Lung (tissue), 12 donors: ENCODE results near the gene TTLL10. TPM values are rescaled to one million over a fixed set of nuclear protein-coding genes. Genes with fewer than 3 reads are reported as not detected.

Experiments used
- ATAC-seq: fragments of 200-7000 bp; cut with Tn5 transposase; one replicate; pipeline ENCODE4 v1.9.1; 2020; ENCODE audit warnings: moderate number of reproducible peaks; ENCODE audit not compliant: insufficient read depth, low FRiP score
- DNase-seq, 3 donors: peaks; one replicate each; pipeline ENCODE4 v3.0.0-alpha.2; 2013 to 2017
- H3K27ac ChIP-seq, 2 donors: one replicate each; pipeline ENCODE4 v1.5.1; 2013; ENCODE audit warnings: mild to moderate bottlenecking in 2 of 2, moderate library complexity in 2 of 2, control low read depth in 1 of 2, inconsistent platforms in 1 of 2, low read depth in 1 of 2, low read length in 1 of 2
- H3K27me3 ChIP-seq, 3 donors: one replicate each; pipeline ENCODE4 v1.5.1; 2013; ENCODE audit warnings: low read length in 2 of 3; ENCODE audit not compliant: control insufficient read depth in 3 of 3, insufficient read depth in 3 of 3
- H3K36me3 ChIP-seq, 4 donors: one replicate each; pipeline ENCODE4 v1.5.1; 2013; ENCODE audit warnings: low read length in 4 of 4, mild to moderate bottlenecking in 1 of 4, moderate library complexity in 1 of 4; ENCODE audit not compliant: control insufficient read depth in 4 of 4, insufficient read depth in 4 of 4
- H3K4me1 ChIP-seq, 5 donors: one replicate each; pipeline ENCODE4 v1.5.1; 2013; ENCODE audit warnings: low read length in 5 of 5, mild to moderate bottlenecking in 2 of 5, moderate library complexity in 1 of 5; ENCODE audit not compliant: control insufficient read depth in 5 of 5, insufficient read depth in 5 of 5
- H3K4me3 ChIP-seq: one replicate; pipeline ENCODE4 v1.5.1; 2013; ENCODE audit warnings: mild to moderate bottlenecking, control low read depth, moderate library complexity
- H3K9ac ChIP-seq, 2 donors: one replicate each; pipeline ENCODE4 v1.5.1; 2013; ENCODE audit warnings: low read length in 2 of 2, control low read depth in 1 of 2; ENCODE audit not compliant: insufficient read depth in 1 of 2
- H3K9me3 ChIP-seq, 4 donors: one replicate each; pipeline ENCODE4 v1.5.1; 2013; ENCODE audit warnings: low read length in 3 of 4, mild to moderate bottlenecking in 1 of 4, moderate library complexity in 1 of 4; ENCODE audit not compliant: control insufficient read depth in 4 of 4, insufficient read depth in 3 of 4
- WGBS, 2 donors: extraction: QIAGEN DNeasy Blood & Tissue Kit; methylation state at CpG; one replicate each; pipeline ENCODE4 v1.1.7; 2013; 5-methylcytosine and 5-hydroxymethylcytosine counted together
- polyA plus RNA-seq, 2 donors: library from polyadenylated mRNA; stranded (reverse); fragments of 200-250 nt; gene quantifications; one replicate each; pipeline ENCODE4 v1.2.1, GENCODE V29; 2013
- total RNA-seq, 2 donors: library from RNA; depleted of rRNA in 1 of 2; stranded (reverse); fragments of >200 nt in 1 of 2; gene quantifications; one replicate each; pipeline ENCODE4 v1.2.1, GENCODE V29; 2014 to 2021
- TF ChIP-seq, protein P1 (sequence below): IDR thresholded peaks from 2 replicates; pipeline ENCODE4 v1.5.1; 2012; ENCODE audit warnings: mild to moderate bottlenecking; ENCODE audit errors: control extremely low read depth, extremely low read depth
- donor health status: control.
- donor health status: control.
- donor health status: Bipolar disorder and iron deficiency.
- donor health status: healthy.
- donor health status: DM: yes; HTN: yes; CAD: no.

Gene TTLL10
- total and polyA plus RNA-seq, 4 donors = 3.7 to 19.7 (median 4.5) TPM

DNA sequence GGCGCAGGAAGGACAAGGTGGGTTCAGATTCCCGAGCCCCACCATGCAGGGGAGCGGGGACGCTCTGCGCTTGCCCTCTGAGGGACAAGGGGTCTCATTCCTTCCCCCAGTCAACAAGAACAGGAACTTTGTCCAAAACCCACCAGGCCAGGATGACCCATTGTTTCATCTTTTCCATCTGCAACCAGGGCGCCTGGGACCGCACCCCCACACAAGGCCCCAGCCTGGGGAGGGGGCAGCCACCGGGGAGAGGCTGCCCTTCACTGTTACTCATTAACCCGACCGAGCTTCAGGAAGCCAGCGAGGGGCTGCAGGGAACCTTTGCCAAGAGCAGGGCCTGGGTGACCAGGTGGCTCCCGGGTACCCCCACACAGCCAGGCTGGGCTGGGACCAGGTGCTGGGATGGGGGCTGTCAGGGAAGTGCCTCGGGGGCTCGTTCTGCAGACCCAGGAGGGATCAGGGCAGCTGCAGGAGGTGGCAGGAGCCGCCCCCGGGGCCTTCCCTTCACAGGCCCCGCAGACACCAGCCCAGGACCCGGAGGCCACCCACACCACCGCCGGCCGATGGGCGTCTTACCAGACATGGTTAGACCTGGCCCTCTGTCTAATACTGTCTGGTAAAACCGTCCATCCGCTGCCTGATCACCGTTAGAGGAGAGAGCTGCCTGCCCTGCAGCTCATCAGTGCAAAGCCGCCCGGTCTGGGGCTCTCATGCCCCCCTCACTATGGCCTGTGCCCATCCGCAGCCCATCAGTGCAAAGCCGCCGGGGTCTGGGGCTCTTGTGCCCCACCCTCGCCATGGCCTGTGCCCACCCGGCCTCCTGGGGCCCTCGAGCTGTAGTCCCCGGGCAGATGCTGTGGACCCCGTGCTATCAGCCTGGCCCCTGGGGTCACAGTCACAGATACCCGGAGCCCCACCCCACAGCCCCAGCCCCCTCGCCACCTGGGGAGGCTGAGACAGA lies 4.9 kb upstream of the TTLL10 start:
- H3K27me3 ChIP-seq = peaks cover 4 to 10% (median 9%) of the 10 kb centered on the region in 3 donors
- ATAC-seq (no peak), DNase-seq (peak in 2 of 3 donors; percentile 28 to 43)
- no peaks in the 10 kb centered on the region for H3K9me3 ChIP-seq
- no peak overlapping the region for H3K4me3 ChIP-seq
- no peak overlapping the region for H3K9ac ChIP-seq
- TF ChIP-seq, protein P1, sequence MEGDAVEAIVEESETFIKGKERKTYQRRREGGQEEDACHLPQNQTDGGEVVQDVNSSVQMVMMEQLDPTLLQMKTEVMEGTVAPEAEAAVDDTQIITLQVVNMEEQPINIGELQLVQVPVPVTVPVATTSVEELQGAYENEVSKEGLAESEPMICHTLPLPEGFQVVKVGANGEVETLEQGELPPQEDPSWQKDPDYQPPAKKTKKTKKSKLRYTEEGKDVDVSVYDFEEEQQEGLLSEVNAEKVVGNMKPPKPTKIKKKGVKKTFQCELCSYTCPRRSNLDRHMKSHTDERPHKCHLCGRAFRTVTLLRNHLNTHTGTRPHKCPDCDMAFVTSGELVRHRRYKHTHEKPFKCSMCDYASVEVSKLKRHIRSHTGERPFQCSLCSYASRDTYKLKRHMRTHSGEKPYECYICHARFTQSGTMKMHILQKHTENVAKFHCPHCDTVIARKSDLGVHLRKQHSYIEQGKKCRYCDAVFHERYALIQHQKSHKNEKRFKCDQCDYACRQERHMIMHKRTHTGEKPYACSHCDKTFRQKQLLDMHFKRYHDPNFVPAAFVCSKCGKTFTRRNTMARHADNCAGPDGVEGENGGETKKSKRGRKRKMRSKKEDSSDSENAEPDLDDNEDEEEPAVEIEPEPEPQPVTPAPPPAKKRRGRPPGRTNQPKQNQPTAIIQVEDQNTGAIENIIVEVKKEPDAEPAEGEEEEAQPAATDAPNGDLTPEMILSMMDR = no peak
- no peaks in the 10 kb centered on the region for H3K36me3 ChIP-seq
- WGBS, 2 donors = 85 to 89% methylated on average over 34 to 37 of the region's 37 CpGs
- H3K27ac ChIP-seq = no peak overlapping the region
- H3K4me1 ChIP-seq = peaks cover 0 to 12% (median 0%) of the 10 kb centered on the region in 5 donors

DNA sequence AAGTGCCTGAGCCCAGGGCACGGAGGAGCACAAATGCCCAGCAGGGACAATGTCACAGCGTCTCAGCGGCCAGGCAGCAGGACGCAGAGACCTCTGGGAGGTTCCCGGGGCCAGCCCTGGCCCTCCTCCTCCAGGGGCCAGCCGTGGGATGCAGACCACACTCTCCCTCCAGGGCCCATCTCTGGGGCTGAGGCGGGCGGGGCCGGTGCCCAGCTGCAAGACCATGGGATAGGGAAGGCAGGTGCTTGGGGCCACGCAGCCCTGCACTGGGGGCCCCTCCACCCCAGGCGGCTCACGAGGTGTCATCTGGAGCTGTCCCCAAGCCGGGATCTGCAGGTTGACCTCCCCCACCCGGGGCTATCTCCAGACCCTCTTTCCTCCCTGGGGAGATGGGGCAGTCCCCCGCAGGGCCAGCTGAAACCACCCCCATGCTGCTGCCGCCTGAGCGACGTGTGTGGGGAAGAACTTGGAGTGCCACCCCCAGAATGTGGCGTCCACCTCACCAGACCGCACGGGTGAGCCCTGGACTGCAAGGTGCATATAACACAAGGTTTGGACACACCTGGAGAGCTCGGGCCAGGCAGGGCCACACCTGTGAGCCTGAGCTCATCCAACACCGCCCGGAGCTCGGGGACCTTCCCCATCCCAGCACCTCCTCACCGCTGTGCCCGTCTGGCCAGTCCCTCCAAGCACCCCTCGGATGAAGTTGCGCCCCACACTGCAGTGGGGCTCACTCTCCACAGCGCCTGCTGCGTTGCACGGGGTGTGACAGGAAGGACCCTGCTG lies 4.1 kb upstream of the TTLL10 start:
- DNase-seq (peak in 1 of 3 donors; percentile 6), ATAC-seq (no peak)
- Histone ChIP-seq H3K4me1 (peaks cover 0 to 12% (median 0%) of the 10 kb centered on the region in 5 donors), H3K9ac (no peak overlapping the region), H3K27ac (no peak overlapping the region), H3K36me3 (no peaks in the 10 kb centered on the region), H3K9me3 (peaks cover 0 to 3% (median 0%) of the 10 kb centered on the region in 4 donors), H3K27me3 (peaks cover 4 to 13% (median 9%) of the 10 kb centered on the region in 3 donors), H3K4me3 (no peak overlapping the region)
- 73 to 76% methylated on average over 32 of the region's 32 CpGs for WGBS, 2 donors
- TF ChIP-seq, protein P1 = no peak

DNA sequence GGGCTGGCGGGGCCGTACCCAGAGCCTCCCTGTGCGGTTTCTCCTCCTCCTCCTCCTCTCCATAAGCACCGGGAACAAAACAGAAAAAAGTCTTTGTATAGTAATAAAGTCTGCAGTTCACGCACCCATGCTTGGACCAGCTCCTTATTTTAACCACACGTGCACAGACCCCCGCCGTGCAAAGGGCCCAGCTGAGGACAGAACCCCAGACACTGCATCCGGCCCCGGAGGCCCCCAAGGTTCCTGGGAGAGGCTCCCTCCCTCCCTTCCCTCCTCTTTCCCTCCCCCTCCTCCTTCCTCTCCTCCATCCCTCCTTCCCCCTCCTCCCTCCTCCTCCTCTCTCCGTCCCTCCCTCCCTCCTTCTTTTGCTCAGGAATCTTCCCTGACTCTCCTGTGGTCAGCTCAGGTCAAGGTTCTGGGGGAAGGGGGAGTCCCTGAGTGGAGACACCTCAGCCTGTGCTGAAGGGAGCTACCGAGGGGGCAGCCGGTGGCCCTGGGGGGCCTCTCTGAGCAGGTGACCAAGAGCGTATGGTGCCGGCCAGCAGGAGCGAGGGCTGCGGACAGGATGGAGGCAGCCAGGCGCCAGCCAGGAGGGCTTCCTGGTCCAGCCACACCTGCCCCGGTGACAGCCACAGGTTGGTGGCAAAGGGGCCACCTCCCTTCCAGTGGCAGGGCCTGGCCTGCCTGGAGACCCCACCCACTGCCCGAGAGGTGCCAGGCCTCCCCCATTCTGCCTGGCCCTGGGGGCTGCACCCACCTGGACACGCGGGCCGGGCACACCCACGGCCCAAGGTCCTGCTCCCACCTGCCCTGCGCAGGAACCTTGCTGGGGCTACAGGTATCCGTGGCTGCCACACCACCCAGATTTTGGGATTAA lies 3.2 kb upstream of the TTLL10 start:
- Histone ChIP-seq H3K9me3 (peaks cover 0 to 5% (median 0%) of the 10 kb centered on the region in 4 donors), H3K9ac (no peak overlapping the region), H3K27ac (no peak overlapping the region), H3K36me3 (no peaks in the 10 kb centered on the region), H3K4me1 (peaks cover 0 to 8% (median 0%) of the 10 kb centered on the region in 5 donors), H3K27me3 (peaks cover 4 to 14% (median 9%) of the 10 kb centered on the region in 3 donors), H3K4me3 (no peak overlapping the region)
- TF ChIP-seq, protein P1 = no peak
- ATAC-seq (no peak), DNase-seq (peak in 1 of 3 donors; percentile 4)
- 56 to 57% methylated on average over 25 to 26 of the region's 26 CpGs for WGBS, 2 donors
